Esophagus muscularis mucosa (tissue), 4 donors: ENCODE measurements around the gene NSMCE3. TPM values are rescaled to one million over a fixed set of nuclear protein-coding genes. Genes with fewer than 3 reads are reported as not detected.

Experiments used
- DNase-seq: peaks from one replicate; pipeline ENCODE4 v3.0.0-alpha.2; 2017; ENCODE audit errors: extremely low spot score
- H3K27ac ChIP-seq, 4 donors: fragments of 200-600 bp; sonication (generic); replicated peaks in 1 of 4; 1 replicate in 3 of 4; 2 replicates in 1 of 4; pipeline ENCODE4 v1.5.1; 2016 to 2019; ENCODE audit warnings: mild to moderate bottlenecking in 1 of 4
- H3K27me3 ChIP-seq, 4 donors: fragments of 200-600 bp; sonication (generic); one replicate each; pipeline versions ENCODE4 v1.5.1 to v1.6.0; 2016 to 2019
- H3K36me3 ChIP-seq, 4 donors: fragments of 200-600 bp; sonication (generic); one replicate each; pipeline ENCODE4 v1.5.1; 2016 to 2019
- H3K4me1 ChIP-seq, 4 donors: fragments of 200-600 bp; sonication (generic); one replicate each; pipeline ENCODE4 v1.5.1; 2016 to 2019
- H3K4me3 ChIP-seq, 4 donors: fragments of 200-600 bp; sonication (generic); 1 replicate in 2 of 4; 2 replicates in 2 of 4; pipeline ENCODE4 v1.5.1; 2016 to 2019; ENCODE audit warnings: mild to moderate bottlenecking in 4 of 4, moderate library complexity in 1 of 4
- H3K9me3 ChIP-seq, 4 donors: fragments of 200-600 bp; sonication (generic); 1 replicate in 3 of 4; 2 replicates in 1 of 4; pipeline ENCODE4 v1.5.1; 2016 to 2019
- EP300 ChIP-seq: sonication (generic); formaldehyde crosslinking; IDR thresholded peaks from one replicate; pipeline ENCODE4 v1.6.1; 2017; ENCODE audit warnings: antibody characterized with exemption
- POLR2A ChIP-seq: fragments of 450-650 bp; IDR thresholded peaks from one replicate; pipeline ENCODE4 v1.6.1; 2017; ENCODE audit warnings: antibody characterized with exemption, moderate library complexity, mild to moderate bottlenecking, low read depth
- POLR2AphosphoS5 ChIP-seq, 2 donors: sonication (generic); formaldehyde crosslinking; IDR thresholded peaks; one replicate each; pipeline ENCODE4 v1.6.1; 2017; ENCODE audit warnings: antibody characterized with exemption in 2 of 2
- WGBS: methylation state at CpG from one replicate; pipeline ENCODE4 v1.1.5; 2018; 5-methylcytosine and 5-hydroxymethylcytosine counted together
- intact Hi-C: fragments of 100-400 bp; cut with DNase I; formaldehyde crosslinking; loops from one replicate; pipeline ENCODE4 v1.15.1; 2023
- total RNA-seq, 4 donors: library from RNA; depleted of rRNA; stranded (reverse); fragments of >200 nt; gene quantifications; one replicate each; pipeline versions ENCODE4 v1.1.0 to v1.2.1, GENCODE V29; 2016
- TF ChIP-seq, protein P1 (sequence below), 3 experiments: fragments of 200-600 bp in 2 of 3; fragments of 450-650 bp in 1 of 3; sonication (generic) in 2 of 3; IDR thresholded peaks; one replicate each; pipeline ENCODE4 v1.5.1; 2017 to 2019; ENCODE audit warnings: antibody characterized with exemption in 3 of 3, mild to moderate bottlenecking in 2 of 3, moderate library complexity in 1 of 3

The NSMCE3 gene
- total RNA-seq, 4 donors from 2014 or later, result 8.3 to 18.4 (median 15.7) TPM

DNA sequence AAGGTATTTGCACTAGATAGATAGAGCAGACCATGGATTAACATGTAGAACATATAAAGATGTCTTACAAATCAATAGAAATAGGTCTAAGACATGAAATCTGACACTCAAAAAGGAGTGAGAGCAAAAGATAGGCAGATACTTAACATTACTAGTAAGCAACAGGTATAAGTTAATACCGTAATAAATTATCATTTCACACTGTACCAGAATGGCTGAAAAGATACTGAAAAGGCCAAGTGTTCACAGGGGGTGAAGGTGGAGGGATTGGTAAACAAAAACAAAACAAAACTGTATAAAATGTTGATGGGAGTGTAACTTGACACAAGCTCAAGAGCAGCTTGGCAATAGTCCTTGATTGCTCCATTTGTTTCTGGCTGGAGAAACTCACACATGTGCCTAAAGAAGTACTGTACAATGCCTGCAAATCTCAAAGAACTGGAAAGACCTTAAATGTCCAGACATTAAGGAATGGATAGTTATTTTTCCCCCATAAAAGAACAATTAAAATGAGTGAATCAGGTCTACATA lies 3.5 kb downstream of the NSMCE3 start:
- intact Hi-C loops, result no loop called here
- TF ChIP-seq, protein P1, sequence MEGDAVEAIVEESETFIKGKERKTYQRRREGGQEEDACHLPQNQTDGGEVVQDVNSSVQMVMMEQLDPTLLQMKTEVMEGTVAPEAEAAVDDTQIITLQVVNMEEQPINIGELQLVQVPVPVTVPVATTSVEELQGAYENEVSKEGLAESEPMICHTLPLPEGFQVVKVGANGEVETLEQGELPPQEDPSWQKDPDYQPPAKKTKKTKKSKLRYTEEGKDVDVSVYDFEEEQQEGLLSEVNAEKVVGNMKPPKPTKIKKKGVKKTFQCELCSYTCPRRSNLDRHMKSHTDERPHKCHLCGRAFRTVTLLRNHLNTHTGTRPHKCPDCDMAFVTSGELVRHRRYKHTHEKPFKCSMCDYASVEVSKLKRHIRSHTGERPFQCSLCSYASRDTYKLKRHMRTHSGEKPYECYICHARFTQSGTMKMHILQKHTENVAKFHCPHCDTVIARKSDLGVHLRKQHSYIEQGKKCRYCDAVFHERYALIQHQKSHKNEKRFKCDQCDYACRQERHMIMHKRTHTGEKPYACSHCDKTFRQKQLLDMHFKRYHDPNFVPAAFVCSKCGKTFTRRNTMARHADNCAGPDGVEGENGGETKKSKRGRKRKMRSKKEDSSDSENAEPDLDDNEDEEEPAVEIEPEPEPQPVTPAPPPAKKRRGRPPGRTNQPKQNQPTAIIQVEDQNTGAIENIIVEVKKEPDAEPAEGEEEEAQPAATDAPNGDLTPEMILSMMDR (IDR thresholded peaks at IDR 0.05), result no peak
- TF ChIP-seq POLR2AphosphoS5 (IDR thresholded peaks at IDR 0.05) (no peak), EP300 (no peak), POLR2A (no peak)
- Histone ChIP-seq H3K27ac (no peak overlapping the region), H3K27me3 (no peaks in the 10 kb centered on the region), H3K4me1 (peaks cover 20 to 37% (median 33%) of the 10 kb centered on the region in 4 donors), H3K4me3 (no peak overlapping the region), H3K9me3 (no peaks in the 10 kb centered on the region), H3K36me3 (peaks cover 0 to 4% (median 0%) of the 10 kb centered on the region in 4 donors)
- no peak for DNase-seq
- WGBS, result 93% methylated on average over 1 of the region's 1 CpG

- no peak overlapping the region for H3K4me3 ChIP-seq
- H3K4me1 ChIP-seq, result peaks cover 14 to 23% (median 21%) of the 10 kb centered on the region in 4 donors
- no peaks in the 10 kb centered on the region for H3K27me3 ChIP-seq
- intact Hi-C loops, result no loop called here
- WGBS, result 82% methylated on average over 3 of the region's 3 CpGs
- no peaks in the 10 kb centered on the region for H3K9me3 ChIP-seq
- TF ChIP-seq, protein P1 (IDR thresholded peaks at IDR 0.05), result no peak
- TF ChIP-seq POLR2A (no peak), EP300 (no peak), POLR2AphosphoS5 (IDR thresholded peaks at IDR 0.05) (no peak)
- DNase-seq, result no peak
- H3K27ac ChIP-seq, result no peak overlapping the region
- H3K36me3 ChIP-seq, result peaks cover 0 to 4% (median 0%) of the 10 kb centered on the region in 4 donors
Observed at GRCh38 chr15:29263289-29263688, 6.3 kb downstream of the NSMCE3 start.

GRCh38 chr15:29262738-29263137 lies 6.9 kb downstream of the NSMCE3 start:
- WGBS, result 75% methylated on average over 2 of the region's 2 CpGs

DNA sequence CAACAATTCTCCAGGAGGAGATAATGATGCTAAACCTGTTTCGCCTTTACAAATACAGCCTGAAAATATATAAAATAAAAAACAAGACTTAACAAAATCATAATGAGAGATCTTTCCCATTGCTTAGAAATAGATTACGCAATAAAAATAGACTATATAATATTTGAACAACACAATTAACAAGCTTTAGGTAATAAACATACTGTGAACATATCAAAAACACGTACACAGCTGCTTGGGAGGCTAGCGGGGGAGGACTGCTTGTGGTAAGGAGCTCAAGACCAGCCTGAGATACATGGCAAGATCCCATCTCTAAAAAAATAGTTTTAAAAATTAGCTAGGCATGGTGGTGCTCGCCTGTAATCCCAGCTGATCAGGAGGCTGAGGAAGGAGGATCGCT lies 8.7 kb downstream of the NSMCE3 start:
- TF ChIP-seq EP300 (no peak), POLR2A (no peak), POLR2AphosphoS5 (IDR thresholded peaks at IDR 0.05) (no peak)
- TF ChIP-seq, protein P1 (IDR thresholded peaks at IDR 0.05), result no peak
- peaks cover 0 to 4% (median 0%) of the 10 kb centered on the region in 4 donors for H3K36me3 ChIP-seq
- H3K27me3 ChIP-seq, result no peaks in the 10 kb centered on the region
- H3K4me1 ChIP-seq, result no peaks in the 10 kb centered on the region
- no peaks in the 10 kb centered on the region for H3K9me3 ChIP-seq
- DNase-seq, result no peak
- no peak overlapping the region for H3K27ac ChIP-seq
- H3K4me3 ChIP-seq, result no peak overlapping the region
- intact Hi-C loops, result no loop called here
- 93% methylated on average over 6 of the region's 6 CpGs for WGBS

More at GRCh38 chr15:29262738-29263137, 6.9 kb downstream of the NSMCE3 start:
- Histone ChIP-seq H3K4me3 (no peak overlapping the region), H3K27ac (no peak overlapping the region), H3K9me3 (no peaks in the 10 kb centered on the region), H3K27me3 (no peaks in the 10 kb centered on the region), H3K4me1 (peaks cover 9 to 18% (median 15%) of the 10 kb centered on the region in 4 donors), H3K36me3 (peaks cover 0 to 4% (median 0%) of the 10 kb centered on the region in 4 donors)
- TF ChIP-seq EP300 (no peak), POLR2A (no peak), POLR2AphosphoS5 (IDR thresholded peaks at IDR 0.05) (no peak)
- TF ChIP-seq, protein P1 (IDR thresholded peaks at IDR 0.05), result no peak
- intact Hi-C loops, result no loop called here
- no peak for DNase-seq

- no peak overlapping the region for H3K4me3 ChIP-seq
- intact Hi-C loops, result no loop called here
- H3K36me3 ChIP-seq, result no peaks in the 10 kb centered on the region
- H3K4me1 ChIP-seq, result no peaks in the 10 kb centered on the region
- no peaks in the 10 kb centered on the region for H3K27me3 ChIP-seq
- H3K27ac ChIP-seq, result no peak overlapping the region
- DNase-seq, result no peak
- no peak for TF ChIP-seq POLR2AphosphoS5 (IDR thresholded peaks at IDR 0.05)
- TF ChIP-seq, protein P1 (IDR thresholded peaks at IDR 0.05), result no peak
- TF ChIP-seq EP300, result no peak
- TF ChIP-seq POLR2A, result no peak
- H3K9me3 ChIP-seq, result no peaks in the 10 kb centered on the region
- WGBS, result 17% methylated on average over 1 of the region's 1 CpG
Observed at GRCh38 chr15:29259233-29259632, 10.4 kb downstream of the NSMCE3 start.
